CD14-positive monocyte (primary cell): ENCODE data around the gene HECW1. TPM values are rescaled to one million over a fixed set of nuclear protein-coding genes. Genes with fewer than 3 reads are reported as not detected.

Experiments used
- DNase-seq, 3 donors: peaks; one replicate each; pipeline ENCODE4 v3.0.0-alpha.2; 2011 to 2022
- H2AFZ ChIP-seq: 2 replicates; pipeline ENCODE4 v1.6.0; 2012; ENCODE audit warnings: mild to moderate bottlenecking, low read depth, low read length, inconsistent platforms; ENCODE audit not compliant: insufficient read depth, poor library complexity, severe bottlenecking
- H3K27ac ChIP-seq, 2 donors: 1 replicate in 1 of 2; 2 replicates in 1 of 2; pipeline ENCODE4 v1.5.1; 2012 to 2013; ENCODE audit warnings: low read length in 2 of 2, control low read depth in 1 of 2, inconsistent platforms in 1 of 2, low read depth in 1 of 2, mild to moderate bottlenecking in 1 of 2
- H3K27me3 ChIP-seq, 2 donors: one replicate each; pipeline versions ENCODE4 v1.6.0 to v1.6.1; 2011 to 2013; ENCODE audit warnings: low read length in 2 of 2; ENCODE audit not compliant: control insufficient read depth in 2 of 2, insufficient read depth in 2 of 2
- H3K36me3 ChIP-seq, 2 donors: replicated peaks in 1 of 2; 1 replicate in 1 of 2; 2 replicates in 1 of 2; pipeline versions ENCODE4 v1.5.1 to v1.6.1; 2012 to 2013; ENCODE audit warnings: low read length in 2 of 2, control low read depth in 1 of 2, inconsistent platforms in 1 of 2, mild to moderate bottlenecking in 1 of 2; ENCODE audit not compliant: insufficient read depth in 2 of 2, control insufficient read depth in 1 of 2
- H3K4me1 ChIP-seq, 2 donors: 1 replicate in 1 of 2; 2 replicates in 1 of 2; pipeline versions ENCODE4 v1.5.1 to v1.6.1; 2012 to 2013; ENCODE audit warnings: low read length in 2 of 2, control low read depth in 1 of 2, inconsistent platforms in 1 of 2, mild to moderate bottlenecking in 1 of 2, moderate library complexity in 1 of 2; ENCODE audit not compliant: insufficient read depth in 2 of 2, control insufficient read depth in 1 of 2
- H3K4me2 ChIP-seq: replicated peaks from 2 replicates; pipeline ENCODE3; 2012; ENCODE audit warnings: low read length, moderate library complexity, mild to moderate bottlenecking; ENCODE audit not compliant: poor library complexity, severe bottlenecking; ENCODE audit errors: extremely low read depth
- H3K4me3 ChIP-seq, 3 experiments: fragments of 200-600 bp in 1 of 3; sonication (generic) in 1 of 3; replicated peaks in 1 of 3; 1 replicate in 2 of 3; 2 replicates in 1 of 3; pipeline ENCODE4 v1.5.1; 2011 to 2013; ENCODE audit warnings: low read length in 3 of 3, mild to moderate bottlenecking in 3 of 3, control low read depth in 2 of 3, low read depth in 2 of 3, inconsistent platforms in 1 of 3, moderate library complexity in 1 of 3
- H3K79me2 ChIP-seq: 2 replicates; pipeline ENCODE4 v1.6.0; 2012; ENCODE audit warnings: mild to moderate bottlenecking, control low read depth, inconsistent platforms, low read length, moderate library complexity; ENCODE audit not compliant: insufficient read depth
- H3K9ac ChIP-seq: 2 replicates; pipeline ENCODE4 v1.6.0; 2017; ENCODE audit warnings: low read length, mild to moderate bottlenecking; ENCODE audit not compliant: insufficient read depth, poor library complexity, severe bottlenecking
- H3K9me3 ChIP-seq, 2 donors: replicated peaks in 1 of 2; 1 replicate in 1 of 2; 2 replicates in 1 of 2; pipeline versions ENCODE4 v1.5.1 to v1.6.1; 2012 to 2013; ENCODE audit warnings: low read length in 2 of 2, control low read depth in 1 of 2; ENCODE audit not compliant: control insufficient read depth in 1 of 2, insufficient read depth in 1 of 2
- H4K20me1 ChIP-seq: 2 replicates; pipeline ENCODE4 v1.6.0; 2012; ENCODE audit warnings: mild to moderate bottlenecking, low read length, control low read depth, moderate library complexity; ENCODE audit not compliant: insufficient read depth
- H3K27ac Mint-ChIP-seq, 7 donors: one replicate each; pipeline ENCODE4 v1.8.0; 2020; ENCODE audit warnings: mild to moderate bottlenecking in 7 of 7, mixed read lengths in 7 of 7, moderate library complexity in 6 of 7, inconsistent platforms in 2 of 7
- H3K27me3 Mint-ChIP-seq, 3 donors: one replicate each; pipeline ENCODE4 v1.8.0; 2021 to 2022; ENCODE audit warnings: low read depth in 3 of 3, mild to moderate bottlenecking in 3 of 3, mixed read lengths in 3 of 3, moderate library complexity in 3 of 3, inconsistent platforms in 1 of 3
- H3K36me3 Mint-ChIP-seq, 2 donors: one replicate each; pipeline ENCODE4 v1.8.0; 2020; ENCODE audit warnings: mixed read lengths in 2 of 2, inconsistent platforms in 1 of 2, mild to moderate bottlenecking in 1 of 2
- H3K4me1 Mint-ChIP-seq: one replicate; pipeline ENCODE4 v1.8.0; 2020; ENCODE audit warnings: mild to moderate bottlenecking, mixed read lengths
- H3K4me3 Mint-ChIP-seq, 2 donors: one replicate each; pipeline ENCODE4 v1.8.0; 2020; ENCODE audit warnings: mild to moderate bottlenecking in 2 of 2, mixed read lengths in 2 of 2, moderate library complexity in 1 of 2
- H3K9me3 Mint-ChIP-seq, 7 donors: one replicate each; pipeline ENCODE4 v1.8.0; 2020 to 2022; ENCODE audit warnings: mixed read lengths in 7 of 7, mild to moderate bottlenecking in 6 of 7, moderate library complexity in 6 of 7, inconsistent platforms in 2 of 7
- CTCF ChIP-seq: fragments of 200-600 bp; IDR thresholded peaks from one replicate; pipeline ENCODE4 v1.8.0; 2022; ENCODE audit warnings: antibody characterized with exemption, mild to moderate bottlenecking
- WGBS: methylation state at CpG from one replicate; pipeline ENCODE4 v1.1.5; 2013; ENCODE audit warnings: missing lambda C conversion rate; ENCODE audit not compliant: insufficient coverage; 5-methylcytosine and 5-hydroxymethylcytosine counted together
- intact Hi-C, 2 donors: fragments of 100-400 bp; cut with micrococcal nuclease; formaldehyde crosslinking; loops; one replicate each; pipeline versions ENCODE4 v1.15.0 to v1.15.1; 2023
- polyA plus RNA-seq, 3 donors: library from polyadenylated mRNA; depleted of rRNA in 1 of 3; unstranded in 2 of 3; stranded (reverse) in 1 of 3; fragments of 300-500 nt in 2 of 3; fragments of >200 nt in 1 of 3; fragmentation: Illumina TruSeq in 2 of 3; gene quantifications; 1 replicate in 2 of 3; 2 replicates in 1 of 3; pipeline ENCODE4 v1.2.3, GENCODE V29; 2012 to 2021

HECW1 gene
- polyA plus RNA-seq, 3 donors = not detected

- no peaks in the 10 kb centered on the region for H3K4me1 ChIP-seq
- no peak overlapping the region for H3K27ac ChIP-seq
- H3K4me2 ChIP-seq = no peak overlapping the region
- no peaks in the 10 kb centered on the region for H3K9me3 ChIP-seq
- H3K27me3 ChIP-seq = no peaks in the 10 kb centered on the region
- no peak overlapping the region for H3K9ac ChIP-seq
- H3K79me2 ChIP-seq = no peaks in the 10 kb centered on the region
- intact Hi-C loops = no loop called here
- Mint-ChIP-seq H3K27me3 (peaks cover 2 to 9% (median 6%) of the 10 kb centered on the region in 3 donors), H3K4me3 (no peak overlapping the region), H3K27ac (peak overlapping the region in 1 of 7 donors; percentile 50), H3K9me3 (no peaks in the 10 kb centered on the region), H3K36me3 (no peaks in the 10 kb centered on the region), H3K4me1 (no peaks in the 10 kb centered on the region)
- no peaks in the 10 kb centered on the region for H4K20me1 ChIP-seq
- TF ChIP-seq CTCF = no peak
- 87% methylated on average over 2 of the region's 3 CpGs for WGBS
- H3K4me3 ChIP-seq = no peak overlapping the region
- no peak overlapping the region for H2AFZ ChIP-seq
- H3K36me3 ChIP-seq = no peaks in the 10 kb centered on the region
- no peak for DNase-seq
These were observed 187.7 kb downstream of the HECW1 start for GRCh38 chr7:43300121-43300520.

GRCh38 chr7:43302211-43302711 lies 189.8 kb downstream of the HECW1 start:
- no peak for TF ChIP-seq CTCF
- intact Hi-C loops = no loop called here
- WGBS = 31% methylated on average over 3 of the region's 10 CpGs
- DNase-seq = no peak
- H3K4me1 ChIP-seq = no peaks in the 10 kb centered on the region
- no peaks in the 10 kb centered on the region for H3K36me3 ChIP-seq
- no peak overlapping the region for H2AFZ ChIP-seq
- no peak overlapping the region for H3K27ac Mint-ChIP-seq
- no peaks in the 10 kb centered on the region for H4K20me1 ChIP-seq
- H3K27ac ChIP-seq = no peak overlapping the region
- H3K4me3 ChIP-seq = no peak overlapping the region
- H3K4me1 Mint-ChIP-seq = no peaks in the 10 kb centered on the region
- peaks cover 3 to 6% (median 3%) of the 10 kb centered on the region in 3 donors for H3K27me3 Mint-ChIP-seq
- H3K9me3 ChIP-seq = no peaks in the 10 kb centered on the region
- H3K9me3 Mint-ChIP-seq = no peaks in the 10 kb centered on the region
- H3K79me2 ChIP-seq = no peaks in the 10 kb centered on the region
- no peak overlapping the region for H3K4me3 Mint-ChIP-seq
- H3K27me3 ChIP-seq = no peaks in the 10 kb centered on the region
- no peaks in the 10 kb centered on the region for H3K36me3 Mint-ChIP-seq
- H3K9ac ChIP-seq = no peak overlapping the region
- H3K4me2 ChIP-seq = no peak overlapping the region
